Measurements from ENCODE around the gene PRKN.

GRCh38 chr6:162697872-162698403 is 29.6 kb downstream of the PRKN start:
- no peak for TF ChIP-seq EZH2 (IDR thresholded peaks at IDR 0.05; ENCODE audit: insufficient read depth, poor library complexity, severe bottlenecking)
- no peak for TF ChIP-seq EZH2phosphoT487 (IDR thresholded peaks at IDR 0.05; ENCODE audit: insufficient read depth, low read depth)
